GM12878 (cell line): Measurements from ENCODE around the gene GALNT17. TPM values are rescaled to one million over a fixed set of nuclear protein-coding genes. Genes with fewer than 3 reads are reported as not detected.

Experiments
- ATAC-seq: fragments of 200-7000 bp; cut with Tn5 transposase; 3 replicates; pipeline ENCODE4 v1.9.1; 2020; ENCODE audit warnings: mild to moderate bottlenecking, moderate library complexity
- BruUV-seq: library from RNA; stranded (reverse); fragments of 400-500 nt; replicated peaks from 2 replicates; lab custom pipeline; 2021; lab: Mats Ljungman, UMichigan
- CTCF ChIA-PET: fragments of 300-600 bp; sonication (Branson Sonifier 250); formaldehyde crosslinking; extraction: SDS; loops from one replicate; lab custom pipeline; 2021; ENCODE audit warnings: inconsistent platforms; lab: Yijun Ruan, JAX
- POLR2A ChIA-PET: fragments of 350-600 bp; formaldehyde crosslinking; extraction: SDS; loops from one replicate; lab custom pipeline; 2021; ENCODE audit warnings: inconsistent platforms; lab: Charles Lee
- RAD21 ChIA-PET: fragments of 300-600 bp; sonication (Branson Sonifier 250); formaldehyde crosslinking; loops from one replicate; lab custom pipeline; 2023; ENCODE audit warnings: antibody characterized with exemption; ENCODE audit not compliant: unreplicated experiment; lab: Charles Lee
- SMC1A ChIA-PET: fragments of 300-600 bp; sonication (Branson Sonifier 250); formaldehyde crosslinking; loops from one replicate; lab custom pipeline; 2023; ENCODE audit not compliant: unreplicated experiment, uncharacterized antibody; lab: Charles Lee
- DNase-seq: peaks from one replicate; pipeline ENCODE4 v3.0.0-alpha.2; 2011; ENCODE audit warnings: low read depth, low spot score
- FAIRE-seq: peaks from 3 replicates; lab custom pipeline; 2011; peaks lifted over from hg19 to GRCh38; lab: Jason Lieb, UNC
- H2AFZ ChIP-seq: 2 replicates; pipeline ENCODE4 v1.6.0; 2011; ENCODE audit warnings: low read depth, low read length, control low read depth; ENCODE audit not compliant: control insufficient read depth
- H3K27ac ChIP-seq: 2 replicates; pipeline ENCODE4 v1.5.1; 2011; ENCODE audit warnings: control low read depth; ENCODE audit not compliant: control insufficient read depth, insufficient read depth
- H3K27me3 ChIP-seq, 2 experiments: replicated peaks in 1 of 2; 2 replicates each; pipeline versions ENCODE4 v1.6.0 to v1.6.1; 2011; ENCODE audit warnings: low read length in 1 of 2; ENCODE audit not compliant: control insufficient read depth in 2 of 2, insufficient read depth in 2 of 2
- H3K36me3 ChIP-seq, 2 experiments: 2 replicates each; pipeline ENCODE4 v1.5.1; 2011; ENCODE audit warnings: low read length in 1 of 2; ENCODE audit not compliant: control insufficient read depth in 2 of 2, insufficient read depth in 2 of 2
- H3K4me1 ChIP-seq: 2 replicates; pipeline ENCODE4 v1.6.1; 2011; ENCODE audit warnings: mild to moderate bottlenecking, low read length, moderate library complexity, mixed read lengths; ENCODE audit not compliant: control insufficient read depth, insufficient read depth
- H3K4me2 ChIP-seq: 2 replicates; pipeline ENCODE4 v1.6.0; 2011; ENCODE audit warnings: control low read depth; ENCODE audit not compliant: control insufficient read depth, insufficient read depth
- H3K4me3 ChIP-seq: fragments of 200-600 bp; sonication (generic); 2 replicates; pipeline ENCODE4 v1.5.1; 2016
- H3K79me2 ChIP-seq: 2 replicates; pipeline ENCODE4 v1.6.0; 2011; ENCODE audit warnings: low read length; ENCODE audit not compliant: control insufficient read depth, insufficient read depth
- H3K9ac ChIP-seq: 2 replicates; pipeline ENCODE4 v1.8.0; 2011; ENCODE audit warnings: low read length, control low read depth, mixed read lengths; ENCODE audit not compliant: control insufficient read depth, insufficient read depth
- H3K9me3 ChIP-seq: replicated peaks from 3 replicates; pipeline ENCODE4 v1.5.1; 2011; ENCODE audit warnings: mild to moderate bottlenecking, low read length; ENCODE audit not compliant: control insufficient read depth, insufficient read depth
- H4K20me1 ChIP-seq: 2 replicates; pipeline ENCODE4 v1.6.0; 2011; ENCODE audit not compliant: control insufficient read depth, insufficient read depth
- ATF7 ChIP-seq: fragments of 450-650 bp; IDR thresholded peaks from 2 replicates; pipeline ENCODE4 v1.6.1; 2016; ENCODE audit warnings: low read depth, mild to moderate bottlenecking
- BRCA1 ChIP-seq: IDR thresholded peaks from 2 replicates; pipeline ENCODE4 v1.6.1; 2011; ENCODE audit warnings: low read depth, low read length, improper control_type of control experiment
- CHD4 ChIP-seq: fragments of 200-600 bp; sonication (generic); IDR thresholded peaks from 2 replicates; pipeline ENCODE4 v1.6.1; 2016; ENCODE audit warnings: mild to moderate bottlenecking
- IKZF1 ChIP-seq: fragments of 450-650 bp; conservative IDR thresholded peaks from 2 replicates; pipeline ENCODE4 v1.6.1; 2017; ENCODE audit warnings: antibody characterized with exemption, mild to moderate bottlenecking
- PAX5 ChIP-seq: IDR thresholded peaks from 2 replicates; pipeline ENCODE4 v1.6.1; 2011; ENCODE audit warnings: low read depth, low read length, borderline replicate concordance
- POLR2AphosphoS2 ChIP-seq: IDR thresholded peaks from 2 replicates; pipeline ENCODE4 v1.6.1; 2011; ENCODE audit warnings: low read depth, mild to moderate bottlenecking, low read length, improper control_type of control experiment, moderate library complexity
- RUNX3 ChIP-seq: IDR thresholded peaks from 2 replicates; pipeline ENCODE4 v1.6.1; 2012; ENCODE audit warnings: low read length, inconsistent platforms
- SMC3 ChIP-seq: IDR thresholded peaks from 2 replicates; pipeline ENCODE4 v1.6.1; 2011; ENCODE audit warnings: low read length, improper control_type of control experiment, borderline replicate concordance
- SRF ChIP-seq, 2 experiments: IDR thresholded peaks; 2 replicates each; pipeline ENCODE4 v1.6.1; 2011; ENCODE audit warnings: low read depth in 2 of 2, low read length in 2 of 2, mild to moderate bottlenecking in 1 of 2, moderate library complexity in 1 of 2
- YBX1 ChIP-seq: fragments of 450-650 bp; IDR thresholded peaks from 2 replicates; pipeline ENCODE4 v1.6.1; 2016; ENCODE audit warnings: antibody characterized with exemption
- ZBED1 ChIP-seq: IDR thresholded peaks from 2 replicates; pipeline ENCODE4 v1.6.1; 2016; ENCODE audit warnings: borderline replicate concordance
- ZNF24 ChIP-seq: fragments of 450-650 bp; IDR thresholded peaks from 2 replicates; pipeline ENCODE4 v1.6.1; 2017; ENCODE audit warnings: antibody characterized with exemption, mild to moderate bottlenecking
- WGBS: methylation state at CpG from one replicate; pipeline ENCODE4 v1.1.6; 2016; ENCODE audit warnings: low lambda C conversion rate; ENCODE audit not compliant: insufficient replicate concordance, insufficient coverage; ENCODE audit errors: missing lambda C conversion rate; 5-methylcytosine and 5-hydroxymethylcytosine counted together
- in situ Hi-C: fragments of 300-500 bp; cut with MboI; formaldehyde crosslinking; loops from 9 replicates; pipeline ENCODE4 v1.14.3; 2018; ENCODE audit warnings: mixed read lengths
- intact Hi-C: fragments of 100-400 bp; cut with micrococcal nuclease; formaldehyde crosslinking; loops from one replicate; pipeline ENCODE4 v1.14.2; 2022; ENCODE audit not compliant: unreplicated experiment
- polyA plus RNA-seq, 11 experiments: library from polyadenylated mRNA; depleted of rRNA in 4 of 11; unstranded in 6 of 11; stranded (reverse) in 5 of 11; fragments of >200 nt; fragmentation: Nextera tagmentation in 4 of 11; fragmentation: Illumina TruSeq in 1 of 11; extraction: Ambion mirVana in 4 of 11; extraction: Trizol in 1 of 11; gene quantifications; 1 replicate in 1 of 11; 2 replicates in 10 of 11; pipeline versions ENCODE4 v1.2.1 to v1.2.3, GENCODE V29; 2011 to 2016; ENCODE audit warnings: inconsistent platforms in 2 of 11, missing spikeins in 2 of 11, low read depth in 1 of 11
- total RNA-seq, 4 experiments: library from RNA; depleted of rRNA in 3 of 4; stranded (reverse); fragments of >200 nt in 3 of 4; fragmentation: Illumina TruSeq in 1 of 4; extraction: Trizol in 1 of 4; gene quantifications; 2 replicates each; pipeline versions ENCODE4 v1.2.1 to v1.2.3, GENCODE V29; 2013 to 2021
- TF ChIP-seq, protein P1 (sequence below): IDR thresholded peaks from 2 replicates; pipeline ENCODE4 v1.6.1; 2012; ENCODE audit warnings: low read depth, low read length, improper control_type of control experiment
- TF ChIP-seq, protein P2 (sequence below): fragments of 450-650 bp; IDR thresholded peaks from 2 replicates; pipeline ENCODE4 v1.6.1; 2016; ENCODE audit warnings: mild to moderate bottlenecking
- TF ChIP-seq, protein P3 (sequence below): IDR thresholded peaks from 2 replicates; pipeline ENCODE4 v1.6.1; 2012; ENCODE audit warnings: low read length, inconsistent platforms
- TF ChIP-seq, protein P4 (sequence below): fragments of 450-650 bp; IDR thresholded peaks from 2 replicates; pipeline ENCODE4 v1.6.1; 2017; ENCODE audit warnings: mild to moderate bottlenecking, moderate library complexity

Gene GALNT17
- total and polyA plus RNA-seq, 10 of the 15 experiments (the other 5 are each of a cell fraction or from before 2014, with no cell fraction given), result 0.12 to 0.15 TPM; not detected in 8

DNA sequence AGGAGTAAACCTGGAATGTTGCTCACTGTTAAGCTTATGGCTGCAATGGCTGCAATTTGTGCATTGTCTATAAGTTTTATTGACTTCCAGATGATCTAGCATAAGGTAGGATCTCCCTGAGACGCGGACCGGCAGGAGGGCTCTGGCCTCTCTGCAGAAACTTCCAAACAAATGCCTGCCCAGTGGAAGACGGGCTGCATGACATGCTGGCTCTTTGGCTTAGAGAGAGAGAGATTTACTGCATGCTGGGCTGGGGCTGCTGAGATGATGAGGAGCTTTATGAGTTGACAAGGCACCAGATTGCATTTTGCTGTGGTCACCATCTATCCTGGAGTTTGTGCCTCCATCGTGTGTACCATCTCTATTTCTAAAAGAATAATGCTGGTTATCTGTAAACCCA, 193.2 kb downstream of the GALNT17 start (continued):
- TF ChIP-seq YBX1, result no peak
- TF ChIP-seq ZNF24, result no peak
- TF ChIP-seq, protein P1, sequence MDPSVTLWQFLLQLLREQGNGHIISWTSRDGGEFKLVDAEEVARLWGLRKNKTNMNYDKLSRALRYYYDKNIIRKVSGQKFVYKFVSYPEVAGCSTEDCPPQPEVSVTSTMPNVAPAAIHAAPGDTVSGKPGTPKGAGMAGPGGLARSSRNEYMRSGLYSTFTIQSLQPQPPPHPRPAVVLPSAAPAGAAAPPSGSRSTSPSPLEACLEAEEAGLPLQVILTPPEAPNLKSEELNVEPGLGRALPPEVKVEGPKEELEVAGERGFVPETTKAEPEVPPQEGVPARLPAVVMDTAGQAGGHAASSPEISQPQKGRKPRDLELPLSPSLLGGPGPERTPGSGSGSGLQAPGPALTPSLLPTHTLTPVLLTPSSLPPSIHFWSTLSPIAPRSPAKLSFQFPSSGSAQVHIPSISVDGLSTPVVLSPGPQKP, result no peak
- no peak for TF ChIP-seq CHD4

DNA sequence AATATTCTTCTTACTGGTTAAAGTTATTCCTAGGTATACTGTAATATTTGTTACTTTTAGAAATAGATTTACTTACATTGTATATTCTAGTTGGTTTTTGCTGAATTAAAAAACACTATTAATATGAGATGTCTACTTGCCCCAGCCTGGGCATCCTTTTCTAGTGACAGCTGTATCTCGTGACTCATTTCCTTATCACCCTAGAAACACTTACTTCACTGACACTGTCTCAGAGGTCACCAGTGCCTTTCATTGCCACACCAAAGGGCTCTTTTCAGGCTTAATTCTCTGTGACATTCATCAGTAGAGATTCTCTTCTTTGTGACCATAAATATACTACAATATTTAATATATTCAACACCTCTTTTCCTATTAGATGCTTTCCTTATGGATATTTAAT, 194.7 kb downstream of the GALNT17 start:
- Histone ChIP-seq H3K79me2 (no peaks in the 10 kb centered on the region), H3K4me3 (no peak overlapping the region), H3K36me3 (no peaks in the 10 kb centered on the region), H3K27ac (no peak overlapping the region), H4K20me1 (no peaks in the 10 kb centered on the region), H2AFZ (no peak overlapping the region), H3K27me3 (no peaks in the 10 kb centered on the region), H3K4me2 (no peak overlapping the region), H3K4me1 (no peaks in the 10 kb centered on the region), H3K9me3 (no peaks in the 10 kb centered on the region), H3K9ac (no peak overlapping the region)
- ATAC-seq (no peak), FAIRE-seq (no peak), DNase-seq (no peak)
- in situ Hi-C loops, result no loop called here
- POLR2A ChIA-PET, result no interaction called here
- SMC1A ChIA-PET, result no interaction called here
- CTCF ChIA-PET, result no interaction called here
- TF ChIP-seq POLR2AphosphoS2 (no peak), BRCA1 (no peak), SRF (IDR thresholded peaks at IDR 0.05; ENCODE audit: low read depth in 2 of 2, low read length in 2 of 2) (no peak), ATF7 (no peak), ZBED1 (no peak), RUNX3 (no peak), SMC3 (no peak), IKZF1 (no peak), PAX5 (no peak)
- TF ChIP-seq, protein P2, sequence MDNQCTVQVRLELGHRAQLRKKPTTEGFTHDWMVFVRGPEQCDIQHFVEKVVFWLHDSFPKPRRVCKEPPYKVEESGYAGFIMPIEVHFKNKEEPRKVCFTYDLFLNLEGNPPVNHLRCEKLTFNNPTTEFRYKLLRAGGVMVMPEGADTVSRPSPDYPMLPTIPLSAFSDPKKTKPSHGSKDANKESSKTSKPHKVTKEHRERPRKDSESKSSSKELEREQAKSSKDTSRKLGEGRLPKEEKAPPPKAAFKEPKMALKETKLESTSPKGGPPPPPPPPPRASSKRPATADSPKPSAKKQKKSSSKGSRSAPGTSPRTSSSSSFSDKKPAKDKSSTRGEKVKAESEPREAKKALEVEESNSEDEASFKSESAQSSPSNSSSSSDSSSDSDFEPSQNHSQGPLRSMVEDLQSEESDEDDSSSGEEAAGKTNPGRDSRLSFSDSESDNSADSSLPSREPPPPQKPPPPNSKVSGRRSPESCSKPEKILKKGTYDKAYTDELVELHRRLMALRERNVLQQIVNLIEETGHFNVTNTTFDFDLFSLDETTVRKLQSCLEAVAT, result no peak
- TF ChIP-seq, protein P3, sequence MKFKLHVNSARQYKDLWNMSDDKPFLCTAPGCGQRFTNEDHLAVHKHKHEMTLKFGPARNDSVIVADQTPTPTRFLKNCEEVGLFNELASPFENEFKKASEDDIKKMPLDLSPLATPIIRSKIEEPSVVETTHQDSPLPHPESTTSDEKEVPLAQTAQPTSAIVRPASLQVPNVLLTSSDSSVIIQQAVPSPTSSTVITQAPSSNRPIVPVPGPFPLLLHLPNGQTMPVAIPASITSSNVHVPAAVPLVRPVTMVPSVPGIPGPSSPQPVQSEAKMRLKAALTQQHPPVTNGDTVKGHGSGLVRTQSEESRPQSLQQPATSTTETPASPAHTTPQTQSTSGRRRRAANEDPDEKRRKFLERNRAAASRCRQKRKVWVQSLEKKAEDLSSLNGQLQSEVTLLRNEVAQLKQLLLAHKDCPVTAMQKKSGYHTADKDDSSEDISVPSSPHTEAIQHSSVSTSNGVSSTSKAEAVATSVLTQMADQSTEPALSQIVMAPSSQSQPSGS, result no peak
- TF ChIP-seq, protein P4, sequence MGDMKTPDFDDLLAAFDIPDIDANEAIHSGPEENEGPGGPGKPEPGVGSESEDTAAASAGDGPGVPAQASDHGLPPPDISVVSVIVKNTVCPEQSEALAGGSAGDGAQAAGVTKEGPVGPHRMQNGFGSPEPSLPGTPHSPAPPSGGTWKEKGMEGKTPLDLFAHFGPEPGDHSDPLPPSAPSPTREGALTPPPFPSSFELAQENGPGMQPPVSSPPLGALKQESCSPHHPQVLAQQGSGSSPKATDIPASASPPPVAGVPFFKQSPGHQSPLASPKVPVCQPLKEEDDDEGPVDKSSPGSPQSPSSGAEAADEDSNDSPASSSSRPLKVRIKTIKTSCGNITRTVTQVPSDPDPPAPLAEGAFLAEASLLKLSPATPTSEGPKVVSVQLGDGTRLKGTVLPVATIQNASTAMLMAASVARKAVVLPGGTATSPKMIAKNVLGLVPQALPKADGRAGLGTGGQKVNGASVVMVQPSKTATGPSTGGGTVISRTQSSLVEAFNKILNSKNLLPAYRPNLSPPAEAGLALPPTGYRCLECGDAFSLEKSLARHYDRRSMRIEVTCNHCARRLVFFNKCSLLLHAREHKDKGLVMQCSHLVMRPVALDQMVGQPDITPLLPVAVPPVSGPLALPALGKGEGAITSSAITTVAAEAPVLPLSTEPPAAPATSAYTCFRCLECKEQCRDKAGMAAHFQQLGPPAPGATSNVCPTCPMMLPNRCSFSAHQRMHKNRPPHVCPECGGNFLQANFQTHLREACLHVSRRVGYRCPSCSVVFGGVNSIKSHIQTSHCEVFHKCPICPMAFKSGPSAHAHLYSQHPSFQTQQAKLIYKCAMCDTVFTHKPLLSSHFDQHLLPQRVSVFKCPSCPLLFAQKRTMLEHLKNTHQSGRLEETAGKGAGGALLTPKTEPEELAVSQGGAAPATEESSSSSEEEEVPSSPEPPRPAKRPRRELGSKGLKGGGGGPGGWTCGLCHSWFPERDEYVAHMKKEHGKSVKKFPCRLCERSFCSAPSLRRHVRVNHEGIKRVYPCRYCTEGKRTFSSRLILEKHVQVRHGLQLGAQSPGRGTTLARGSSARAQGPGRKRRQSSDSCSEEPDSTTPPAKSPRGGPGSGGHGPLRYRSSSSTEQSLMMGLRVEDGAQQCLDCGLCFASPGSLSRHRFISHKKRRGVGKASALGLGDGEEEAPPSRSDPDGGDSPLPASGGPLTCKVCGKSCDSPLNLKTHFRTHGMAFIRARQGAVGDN, result no peak
- 0% methylated on average over 1 of the region's 1 CpG for WGBS
- no TSS peak for BruUV-seq
- RAD21 ChIA-PET, result no interaction called here
- intact Hi-C loops, result no loop called here
